Trophoblast cell (in vitro differentiated cells and primary cell): ENCODE data around the gene JAKMIP1.

Source experiments
- DNase-seq, 2 donors: peaks; one replicate each; pipeline ENCODE4 v3.0.0-alpha.2; 2016
- H2AFZ ChIP-seq: 2 replicates; pipeline ENCODE4 v1.6.1; 2013; ENCODE audit warnings: low read length, moderate library complexity, mild to moderate bottlenecking; ENCODE audit not compliant: insufficient read depth, poor library complexity
- H2AK5ac ChIP-seq: 2 replicates; pipeline ENCODE4 v1.6.1; 2013; ENCODE audit warnings: mild to moderate bottlenecking, low read length
- H2BK120ac ChIP-seq: 2 replicates; pipeline ENCODE4 v1.6.1; 2013; ENCODE audit warnings: low read length, mild to moderate bottlenecking, moderate library complexity; ENCODE audit not compliant: insufficient read depth, poor library complexity
- H2BK12ac ChIP-seq: 2 replicates; pipeline ENCODE4 v1.6.1; 2013; ENCODE audit warnings: mild to moderate bottlenecking, low read length, moderate library complexity
- H2BK5ac ChIP-seq: 2 replicates; pipeline ENCODE4 v1.6.1; 2013; ENCODE audit warnings: low read length, low read depth, moderate library complexity, mild to moderate bottlenecking; ENCODE audit not compliant: poor library complexity
- H3K14ac ChIP-seq: 2 replicates; pipeline ENCODE4 v1.6.1; 2013; ENCODE audit warnings: mild to moderate bottlenecking, low read length
- H3K18ac ChIP-seq: 2 replicates; pipeline ENCODE4 v1.6.1; 2013; ENCODE audit warnings: mild to moderate bottlenecking, low read length
- H3K23ac ChIP-seq: 2 replicates; pipeline ENCODE4 v1.6.1; 2013; ENCODE audit warnings: low read length
- H3K27ac ChIP-seq: 2 replicates; pipeline ENCODE4 v1.5.1; 2013; ENCODE audit warnings: low read depth, mild to moderate bottlenecking, inconsistent platforms, low read length, moderate library complexity
- H3K27me3 ChIP-seq: 2 replicates; pipeline ENCODE4 v1.6.1; 2013; ENCODE audit warnings: inconsistent platforms, mild to moderate bottlenecking, low read length, moderate library complexity; ENCODE audit not compliant: insufficient read depth
- H3K36me3 ChIP-seq, 2 experiments: 1 replicate in 1 of 2; 2 replicates in 1 of 2; pipeline ENCODE4 v1.6.1; 2013; ENCODE audit warnings: low read length in 2 of 2, mild to moderate bottlenecking in 2 of 2, moderate library complexity in 1 of 2; ENCODE audit not compliant: insufficient read depth in 2 of 2, control insufficient read depth in 1 of 2
- H3K4ac ChIP-seq: 2 replicates; pipeline ENCODE4 v1.6.1; 2013; ENCODE audit warnings: low read depth, mild to moderate bottlenecking, low read length, moderate library complexity
- H3K4me1 ChIP-seq, 2 experiments: 1 replicate in 1 of 2; 2 replicates in 1 of 2; pipeline ENCODE4 v1.6.1; 2013; ENCODE audit warnings: low read length in 2 of 2, mild to moderate bottlenecking in 2 of 2, moderate library complexity in 1 of 2; ENCODE audit not compliant: insufficient read depth in 2 of 2, control insufficient read depth in 1 of 2
- H3K4me2 ChIP-seq: 2 replicates; pipeline ENCODE4 v1.6.1; 2013; ENCODE audit warnings: inconsistent platforms, mild to moderate bottlenecking, low read length, moderate library complexity
- H3K4me3 ChIP-seq: 2 replicates; pipeline ENCODE4 v1.5.1; 2013; ENCODE audit warnings: mild to moderate bottlenecking, low read depth, low read length, inconsistent platforms
- H3K79me1 ChIP-seq: one replicate; pipeline ENCODE4 v1.6.1; 2013; ENCODE audit warnings: low read length
- H3K79me2 ChIP-seq: 2 replicates; pipeline ENCODE4 v1.6.1; 2013; ENCODE audit warnings: low read length, mild to moderate bottlenecking; ENCODE audit not compliant: control insufficient read depth, insufficient read depth, poor library complexity
- H3K9ac ChIP-seq: 2 replicates; pipeline ENCODE4 v1.6.1; 2013; ENCODE audit warnings: mild to moderate bottlenecking, low read length
- H3K9me3 ChIP-seq: 2 replicates; pipeline ENCODE4 v1.6.1; 2013; ENCODE audit warnings: low read depth, mild to moderate bottlenecking, control low read depth, inconsistent platforms, low read length; ENCODE audit not compliant: insufficient read depth
- H4K12ac ChIP-seq: 2 replicates; pipeline ENCODE4 v1.6.1; 2013; ENCODE audit warnings: low read depth, mild to moderate bottlenecking, low read length, moderate library complexity
- H4K8ac ChIP-seq: 2 replicates; pipeline ENCODE4 v1.6.1; 2013; ENCODE audit warnings: low read depth, mild to moderate bottlenecking, low read length, moderate library complexity
- H4K91ac ChIP-seq: one replicate; pipeline ENCODE4 v1.6.1; 2013; ENCODE audit warnings: low read depth, mild to moderate bottlenecking, low read length, moderate library complexity
- WGBS: extraction: QIAGEN DNeasy Blood & Tissue Kit; methylation state at CpG from one replicate; pipeline ENCODE4 v1.1.7; 2013; ENCODE audit warnings: missing lambda C conversion rate; ENCODE audit not compliant: insufficient read length, insufficient coverage; ENCODE audit errors: extremely low coverage; 5-methylcytosine and 5-hydroxymethylcytosine counted together

JAKMIP1 gene

GRCh38 chr4:6196324-6196723 is 4.0 kb downstream of the JAKMIP1 start:
- DNase-seq: no peak
- peaks cover 5% of the 10 kb centered on the region for H3K9me3 ChIP-seq
- no peak overlapping the region for H2BK5ac ChIP-seq
- no peak overlapping the region for H3K4ac ChIP-seq
- no peak overlapping the region for H3K14ac ChIP-seq
- H3K4me2 ChIP-seq: no peak overlapping the region
- no peaks in the 10 kb centered on the region for H3K79me1 ChIP-seq
- H2AK5ac ChIP-seq: no peak overlapping the region
- no peak overlapping the region for H3K9ac ChIP-seq
- no peak overlapping the region for H3K27ac ChIP-seq
- peaks cover 5 to 7% of the 10 kb centered on the region in 2 experiments for H3K4me1 ChIP-seq
- no peak overlapping the region for H3K18ac ChIP-seq
- no peak overlapping the region for H4K12ac ChIP-seq
- H3K79me2 ChIP-seq: no peaks in the 10 kb centered on the region
- no peak overlapping the region for H2BK12ac ChIP-seq
- no peak overlapping the region for H4K91ac ChIP-seq
- H3K23ac ChIP-seq: no peak overlapping the region
- no peak overlapping the region for H2BK120ac ChIP-seq
- H2AFZ ChIP-seq: no peak overlapping the region
- H3K36me3 ChIP-seq: no peaks in the 10 kb centered on the region
- no peak overlapping the region for H4K8ac ChIP-seq
- H3K4me3 ChIP-seq: no peak overlapping the region
- no CpG with 5 or more reads among the region's 8 CpGs for WGBS
- peaks cover 33% of the 10 kb centered on the region for H3K27me3 ChIP-seq

- no peak overlapping the region for H3K4me3 ChIP-seq
- H2BK5ac ChIP-seq: no peak overlapping the region
- H3K4me1 ChIP-seq: peaks cover 5 to 7% of the 10 kb centered on the region in 2 experiments
- H3K9ac ChIP-seq: no peak overlapping the region
- no peak overlapping the region for H2AK5ac ChIP-seq
- no peak overlapping the region for H3K14ac ChIP-seq
- H3K27me3 ChIP-seq: peaks cover 32% of the 10 kb centered on the region
- H2AFZ ChIP-seq: no peak overlapping the region
- no peak overlapping the region for H3K4ac ChIP-seq
- no peak overlapping the region for H4K12ac ChIP-seq
- H4K8ac ChIP-seq: no peak overlapping the region
- no peak overlapping the region for H4K91ac ChIP-seq
- H3K36me3 ChIP-seq: no peaks in the 10 kb centered on the region
- no peak overlapping the region for H3K23ac ChIP-seq
- no peak overlapping the region for H2BK12ac ChIP-seq
- H3K18ac ChIP-seq: no peak overlapping the region
- no peaks in the 10 kb centered on the region for H3K79me2 ChIP-seq
- H3K9me3 ChIP-seq: peaks cover 8% of the 10 kb centered on the region
- no CpG with 5 or more reads among the region's 12 CpGs for WGBS
- H3K27ac ChIP-seq: no peak overlapping the region
- H3K79me1 ChIP-seq: no peaks in the 10 kb centered on the region
- no peak overlapping the region for H3K4me2 ChIP-seq
- no peak overlapping the region for H2BK120ac ChIP-seq
- DNase-seq: no peak
Measured at GRCh38 chr4:6195602-6196319, 4.6 kb downstream of the JAKMIP1 start.

GRCh38 chr4:6194458-6195195 is 5.7 kb downstream of the JAKMIP1 start:
- Histone ChIP-seq H2AK5ac (no peak overlapping the region), H3K9me3 (peaks cover 8% of the 10 kb centered on the region), H4K8ac (no peak overlapping the region), H4K91ac (no peak overlapping the region), H3K27me3 (peaks cover 22% of the 10 kb centered on the region), H3K4me2 (no peak overlapping the region), H3K9ac (no peak overlapping the region), H3K27ac (no peak overlapping the region), H2BK120ac (no peak overlapping the region), H2BK5ac (no peak overlapping the region), H3K36me3 (no peaks in the 10 kb centered on the region), H3K14ac (no peak overlapping the region), H4K12ac (no peak overlapping the region), H2AFZ (no peak overlapping the region), H3K79me1 (peaks cover under 1% of the 10 kb centered on the region), H3K4me1 (peaks cover 2 to 5% of the 10 kb centered on the region in 2 experiments), H2BK12ac (no peak overlapping the region), H3K18ac (no peak overlapping the region), H3K79me2 (no peaks in the 10 kb centered on the region), H3K4ac (no peak overlapping the region), H3K23ac (no peak overlapping the region), H3K4me3 (no peak overlapping the region)
- WGBS: no CpG with 5 or more reads among the region's 12 CpGs
- DNase-seq: no peak

GRCh38 chr4:6193399-6193798 is 7.0 kb downstream of the JAKMIP1 start:
- Histone ChIP-seq H3K9me3 (peaks cover 8% of the 10 kb centered on the region), H3K14ac (no peak overlapping the region), H4K12ac (no peak overlapping the region), H4K8ac (no peak overlapping the region), H2BK120ac (no peak overlapping the region), H3K27ac (no peak overlapping the region), H3K4me2 (no peak overlapping the region), H3K79me1 (peaks cover 4% of the 10 kb centered on the region), H3K23ac (no peak overlapping the region), H2BK12ac (no peak overlapping the region), H3K27me3 (peaks cover 10% of the 10 kb centered on the region), H3K4me3 (no peak overlapping the region), H2AFZ (no peak overlapping the region), H4K91ac (no peak overlapping the region), H3K4me1 (peaks cover 9 to 12% of the 10 kb centered on the region in 2 experiments), H3K79me2 (no peaks in the 10 kb centered on the region), H3K4ac (no peak overlapping the region), H3K9ac (no peak overlapping the region), H2AK5ac (no peak overlapping the region), H3K18ac (no peak overlapping the region), H2BK5ac (no peak overlapping the region), H3K36me3 (no peaks in the 10 kb centered on the region)
- WGBS: no CpG with 5 or more reads among the region's 11 CpGs
- DNase-seq: no peak
